Measurements from ENCODE around the gene IDH3G. TPM values are rescaled to one million over a fixed set of nuclear protein-coding genes. Genes with fewer than 3 reads are reported as not detected.

The IDH3G gene
- total RNA-seq, 1 donor from 2014 or later = 62.2 TPM

- H3K4me3 ChIP-seq (ENCODE audit: low read depth, low read length) = no peak overlapping the region
- TF ChIP-seq, protein P1, sequence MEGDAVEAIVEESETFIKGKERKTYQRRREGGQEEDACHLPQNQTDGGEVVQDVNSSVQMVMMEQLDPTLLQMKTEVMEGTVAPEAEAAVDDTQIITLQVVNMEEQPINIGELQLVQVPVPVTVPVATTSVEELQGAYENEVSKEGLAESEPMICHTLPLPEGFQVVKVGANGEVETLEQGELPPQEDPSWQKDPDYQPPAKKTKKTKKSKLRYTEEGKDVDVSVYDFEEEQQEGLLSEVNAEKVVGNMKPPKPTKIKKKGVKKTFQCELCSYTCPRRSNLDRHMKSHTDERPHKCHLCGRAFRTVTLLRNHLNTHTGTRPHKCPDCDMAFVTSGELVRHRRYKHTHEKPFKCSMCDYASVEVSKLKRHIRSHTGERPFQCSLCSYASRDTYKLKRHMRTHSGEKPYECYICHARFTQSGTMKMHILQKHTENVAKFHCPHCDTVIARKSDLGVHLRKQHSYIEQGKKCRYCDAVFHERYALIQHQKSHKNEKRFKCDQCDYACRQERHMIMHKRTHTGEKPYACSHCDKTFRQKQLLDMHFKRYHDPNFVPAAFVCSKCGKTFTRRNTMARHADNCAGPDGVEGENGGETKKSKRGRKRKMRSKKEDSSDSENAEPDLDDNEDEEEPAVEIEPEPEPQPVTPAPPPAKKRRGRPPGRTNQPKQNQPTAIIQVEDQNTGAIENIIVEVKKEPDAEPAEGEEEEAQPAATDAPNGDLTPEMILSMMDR (conservative IDR thresholded peaks at IDR 0.05; ENCODE audit: low read depth, low read length) = no peak
- DNase-seq (ENCODE audit: low read depth) = no peak
Observed at GRCh38 chrX:153814591-153815315, 20.6 kb upstream of the IDH3G start.

- no peak overlapping the region for H3K4me3 ChIP-seq (ENCODE audit: low read depth, low read length)
- DNase-seq (ENCODE audit: low read depth) = no peak
- TF ChIP-seq, protein P1 (conservative IDR thresholded peaks at IDR 0.05; ENCODE audit: low read depth, low read length) = no peak
Observed at GRCh38 chrX:153813161-153813560, 19.0 kb upstream of the IDH3G start.

DNA sequence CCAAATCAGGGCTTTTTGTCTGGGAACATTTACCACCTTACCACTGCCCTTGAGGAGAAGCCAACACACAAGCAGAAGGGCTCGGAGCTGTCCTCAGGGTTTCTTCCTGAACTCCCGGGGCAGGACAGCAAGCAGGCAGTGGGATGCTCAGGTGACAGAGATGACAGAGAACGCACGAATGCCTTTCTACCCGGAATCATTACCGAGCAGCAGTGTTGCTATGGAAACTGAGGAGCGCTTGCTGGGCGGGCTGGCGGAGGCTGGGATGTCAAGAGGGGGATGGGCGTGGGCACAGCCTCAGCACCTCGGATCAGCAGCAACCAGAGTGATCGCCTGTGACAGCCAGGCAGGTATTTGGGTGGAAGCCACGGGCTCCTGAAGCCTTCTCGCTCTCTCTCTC is 18.0 kb upstream of the IDH3G start:
- TF ChIP-seq, protein P1 (conservative IDR thresholded peaks at IDR 0.05; ENCODE audit: low read depth, low read length) = no peak
- DNase-seq (ENCODE audit: low read depth) = no peak
- no peak overlapping the region for H3K4me3 ChIP-seq (ENCODE audit: low read depth, low read length)

DNA sequence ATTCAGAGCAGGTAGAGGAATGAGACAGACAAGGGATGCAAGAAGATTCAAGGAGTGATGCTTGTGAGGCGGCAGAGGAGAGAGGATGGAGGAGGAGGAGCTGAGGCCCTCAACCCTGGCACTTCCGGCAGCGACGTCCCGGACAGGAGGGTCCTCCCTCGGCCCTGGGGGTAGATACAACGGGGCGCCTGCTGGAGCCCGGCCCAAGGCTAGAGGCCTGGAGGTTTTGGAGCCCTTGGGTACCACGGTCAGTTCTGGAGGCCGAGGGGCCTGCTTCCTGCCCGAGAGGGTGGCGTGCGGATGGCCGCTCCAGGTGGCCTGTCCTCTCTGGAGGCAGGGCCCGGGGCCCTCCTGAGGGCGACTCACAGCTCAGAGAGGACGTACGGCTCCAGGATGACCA is 13.8 kb upstream of the IDH3G start:
- no peak overlapping the region for H3K4me3 ChIP-seq (ENCODE audit: low read depth, low read length)
- TF ChIP-seq, protein P1 (conservative IDR thresholded peaks at IDR 0.05; ENCODE audit: low read depth, low read length) = no peak
- no peak for DNase-seq (ENCODE audit: low read depth)

DNA sequence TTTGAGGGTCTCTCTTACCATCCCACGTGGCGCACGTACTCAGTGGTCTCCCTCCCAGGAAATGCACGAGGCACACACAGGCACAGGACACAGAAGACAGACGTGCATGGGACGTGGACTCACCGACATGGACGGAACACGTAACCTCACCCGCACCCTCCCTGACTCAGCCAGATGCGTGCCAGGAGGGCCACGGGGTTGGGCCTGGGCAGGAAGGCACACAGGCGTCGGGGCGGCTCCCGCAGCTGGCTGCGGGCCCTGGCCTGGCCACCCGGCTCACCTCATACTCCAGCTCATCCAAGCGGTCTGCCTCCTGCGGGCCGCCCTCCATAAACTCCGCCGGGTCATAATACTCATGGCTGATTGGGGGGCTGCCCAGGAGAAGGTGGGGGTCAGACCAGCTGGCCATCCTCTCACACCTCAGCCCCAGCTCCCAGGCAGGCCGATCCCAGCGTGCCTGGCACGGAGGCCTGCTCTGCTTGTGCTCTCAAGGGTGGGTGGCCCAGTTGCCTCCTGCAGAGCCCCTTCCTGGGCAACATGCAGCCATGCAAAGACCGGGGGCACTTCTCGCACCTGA is 12.9 kb upstream of the IDH3G start:
- TF ChIP-seq, protein P1 (conservative IDR thresholded peaks at IDR 0.05; ENCODE audit: low read depth, low read length) = no peak
- DNase-seq (ENCODE audit: low read depth) = no peak
- no peak overlapping the region for H3K4me3 ChIP-seq (ENCODE audit: low read depth, low read length)

DNA sequence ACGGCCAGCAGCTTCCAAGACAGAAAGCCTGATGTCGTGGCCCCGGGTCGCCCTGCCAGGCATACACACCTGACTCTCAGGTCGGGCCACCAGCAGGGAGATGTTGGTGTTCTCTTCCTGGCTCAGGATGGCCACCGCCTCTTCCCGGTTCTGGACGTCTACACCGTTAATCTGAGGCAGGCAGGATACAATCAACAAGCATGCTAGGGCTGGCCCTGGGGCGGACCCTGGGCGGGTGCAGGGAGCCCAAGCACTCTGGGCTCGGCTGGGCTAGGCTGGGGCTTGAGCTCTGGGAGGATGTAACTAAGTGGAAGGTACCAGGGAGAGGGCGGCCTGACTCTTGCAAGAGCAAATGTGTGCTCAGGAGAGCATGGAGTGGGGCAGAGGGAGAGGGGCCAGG is 11.3 kb upstream of the IDH3G start:
- TF ChIP-seq, protein P1 (conservative IDR thresholded peaks at IDR 0.05; ENCODE audit: low read depth, low read length) = no peak
- no peak for DNase-seq (ENCODE audit: low read depth)
- no peak overlapping the region for H3K4me3 ChIP-seq (ENCODE audit: low read depth, low read length)

DNA sequence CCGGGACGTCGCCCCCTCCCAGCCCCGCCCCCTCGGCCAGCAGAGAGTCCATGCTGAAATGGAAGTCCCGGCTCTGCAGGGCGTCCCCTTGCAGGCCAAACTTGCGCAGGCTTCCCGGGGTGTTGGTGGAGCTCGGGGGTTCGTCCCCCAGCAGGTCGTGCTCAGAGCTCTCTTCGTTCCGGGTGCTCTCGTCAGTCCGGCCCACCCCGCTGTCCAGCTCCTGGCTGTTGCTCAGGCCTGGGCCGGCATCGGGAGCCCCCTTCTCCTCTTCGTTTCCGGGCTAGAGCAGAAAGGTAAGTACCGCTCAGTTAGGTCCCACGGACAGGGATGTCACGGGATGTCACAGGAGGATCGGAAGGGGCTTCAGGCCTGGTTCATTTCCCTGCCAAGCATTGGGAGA is 10.4 kb upstream of the IDH3G start:
- TF ChIP-seq, protein P1 (conservative IDR thresholded peaks at IDR 0.05; ENCODE audit: low read depth, low read length) = no peak
- no peak overlapping the region for H3K4me3 ChIP-seq (ENCODE audit: low read depth, low read length)
- DNase-seq (ENCODE audit: low read depth) = no peak
